IMR-90 (cell line): Measurements from ENCODE around the gene RASL11A. TPM values are rescaled to one million over a fixed set of nuclear protein-coding genes. Genes with fewer than 3 reads are reported as not detected.
A peak's percentile ranks its signal among the peaks of the same experiment; 100 is the strongest.

Experiments
- ATAC-seq: fragments of 200-7000 bp; cut with Tn5 transposase; 2 replicates; pipeline ENCODE4 v1.9.1; 2020; ENCODE audit warnings: low read depth, mild to moderate bottlenecking, moderate library complexity
- BruUV-seq: library from RNA; stranded (reverse); fragments of 400-500 nt; replicated peaks from 2 replicates; lab custom pipeline; 2021; lab: Mats Ljungman, UMichigan
- CTCF ChIA-PET: fragments of 300-600 bp; formaldehyde crosslinking; extraction: SDS; loops from one replicate; lab custom pipeline; 2021; ENCODE audit warnings: antibody characterized with exemption; lab: Yijun Ruan, JAX
- POLR2A ChIA-PET: fragments of 300-600 bp; sonication (Branson Sonifier 250); formaldehyde crosslinking; loops from one replicate; lab custom pipeline; 2022; ENCODE audit warnings: antibody characterized with exemption; ENCODE audit not compliant: unreplicated experiment; lab: Charles Lee
- DNase-seq: peaks from one replicate; pipeline ENCODE4 v3.0.0; 2013
- H2AFZ ChIP-seq: replicated peaks from 2 replicates; pipeline ENCODE3; 2013; ENCODE audit warnings: low read length, mild to moderate bottlenecking; ENCODE audit not compliant: poor library complexity
- H2AK5ac ChIP-seq: 2 replicates; pipeline ENCODE4 v1.6.1; 2013; ENCODE audit warnings: low read depth, low read length, inconsistent platforms
- H2AK9ac ChIP-seq: replicated peaks from 2 replicates; pipeline ENCODE3; 2013; ENCODE audit warnings: mild to moderate bottlenecking, low read depth, low read length, moderate library complexity; ENCODE audit not compliant: poor library complexity
- H2BK120ac ChIP-seq: 2 replicates; pipeline ENCODE4 v1.6.1; 2013; ENCODE audit warnings: low read depth, low read length, inconsistent platforms
- H2BK15ac ChIP-seq: 3 replicates; pipeline ENCODE4 v1.6.1; 2013; ENCODE audit warnings: low read depth, low read length, inconsistent platforms
- H2BK20ac ChIP-seq: 2 replicates; pipeline ENCODE4 v1.6.1; 2013; ENCODE audit warnings: low read depth, mild to moderate bottlenecking, inconsistent platforms, low read length, moderate library complexity
- H2BK5ac ChIP-seq: 2 replicates; pipeline ENCODE4 v1.6.1; 2013; ENCODE audit warnings: mild to moderate bottlenecking, low read depth, low read length, inconsistent platforms; ENCODE audit not compliant: poor library complexity, severe bottlenecking
- H3K14ac ChIP-seq: replicated peaks from 2 replicates; pipeline ENCODE4 v1.6.1; 2013; ENCODE audit warnings: low read depth, low read length, inconsistent platforms
- H3K18ac ChIP-seq: 2 replicates; pipeline ENCODE4 v1.6.1; 2013; ENCODE audit warnings: low read depth, low read length, control low read depth
- H3K23ac ChIP-seq: 2 replicates; pipeline ENCODE4 v1.6.1; 2013; ENCODE audit warnings: low read depth, low read length, inconsistent platforms
- H3K27ac ChIP-seq: 2 replicates; pipeline ENCODE4 v1.5.1; 2013; ENCODE audit warnings: mild to moderate bottlenecking, control low read depth, low read length; ENCODE audit not compliant: insufficient read depth
- H3K27me3 ChIP-seq: 2 replicates; pipeline ENCODE4 v1.6.1; 2013; ENCODE audit warnings: low read length; ENCODE audit not compliant: control insufficient read depth, insufficient read depth
- H3K36me3 ChIP-seq: 2 replicates; pipeline ENCODE4 v1.6.1; 2013; ENCODE audit warnings: low read length, mixed read lengths; ENCODE audit not compliant: control insufficient read depth, insufficient read depth
- H3K4ac ChIP-seq: 2 replicates; pipeline ENCODE4 v1.6.1; 2013; ENCODE audit warnings: low read depth, low read length, inconsistent platforms
- H3K4me1 ChIP-seq: 2 replicates; pipeline ENCODE4 v1.6.1; 2013; ENCODE audit warnings: low read length, mixed read lengths; ENCODE audit not compliant: control insufficient read depth, insufficient read depth
- H3K4me2 ChIP-seq: 2 replicates; pipeline ENCODE4 v1.6.1; 2013; ENCODE audit warnings: low read depth, mild to moderate bottlenecking, control low read depth, low read length, moderate library complexity
- H3K4me3 ChIP-seq: 2 replicates; pipeline ENCODE4 v1.5.1; 2013; ENCODE audit warnings: low read depth, mild to moderate bottlenecking, control low read depth, low read length, moderate library complexity; ENCODE audit not compliant: insufficient read depth
- H3K56ac ChIP-seq: 2 replicates; pipeline ENCODE4 v1.6.1; 2013; ENCODE audit warnings: low read length, inconsistent platforms; ENCODE audit not compliant: insufficient read depth; ENCODE audit errors: extremely low read depth
- H3K79me1 ChIP-seq, 2 experiments: 2 replicates each; pipeline ENCODE4 v1.6.1; 2013; ENCODE audit warnings: low read length in 2 of 2, inconsistent platforms in 1 of 2, low read depth in 1 of 2
- H3K9ac ChIP-seq: 2 replicates; pipeline ENCODE4 v1.6.1; 2013; ENCODE audit warnings: low read depth, low read length, control low read depth
- H3K9me1 ChIP-seq: 2 replicates; pipeline ENCODE4 v1.6.1; 2013; ENCODE audit warnings: low read length, inconsistent platforms; ENCODE audit not compliant: insufficient read depth
- H3K9me3 ChIP-seq: 2 replicates; pipeline ENCODE4 v1.6.1; 2013; ENCODE audit warnings: low read length; ENCODE audit not compliant: control insufficient read depth, insufficient read depth
- H4K20me1 ChIP-seq: 2 replicates; pipeline ENCODE4 v1.6.1; 2013; ENCODE audit warnings: low read length, inconsistent platforms; ENCODE audit not compliant: insufficient read depth
- H4K5ac ChIP-seq: 2 replicates; pipeline ENCODE4 v1.6.1; 2013; ENCODE audit warnings: mild to moderate bottlenecking, low read depth, low read length, control low read depth
- H4K8ac ChIP-seq, 2 experiments: 2 replicates each; pipeline ENCODE4 v1.6.1; 2013; ENCODE audit warnings: low read depth in 2 of 2, low read length in 2 of 2, control low read depth in 1 of 2, inconsistent platforms in 1 of 2
- H4K91ac ChIP-seq: 2 replicates; pipeline ENCODE4 v1.6.1; 2013; ENCODE audit warnings: low read depth, low read length, inconsistent platforms; ENCODE audit not compliant: insufficient read depth
- BHLHE40 ChIP-seq: fragments of 150-350 bp; IDR thresholded peaks from 2 replicates; pipeline ENCODE4 v1.6.1; 2016; ENCODE audit warnings: mild to moderate bottlenecking, low read depth, low read length
- CTCF ChIP-seq: conservative IDR thresholded peaks from 2 replicates; pipeline ENCODE4 v1.5.1; 2012; ENCODE audit warnings: mild to moderate bottlenecking, low read depth, low read length, improper control_type of control experiment
- ELK1 ChIP-seq: fragments of 150-350 bp; IDR thresholded peaks from 2 replicates; pipeline ENCODE4 v1.6.1; 2016; ENCODE audit warnings: low read depth, mild to moderate bottlenecking, low read length, moderate library complexity, borderline replicate concordance
- FOS ChIP-seq: fragments of 150-350 bp; IDR thresholded peaks from 2 replicates; pipeline ENCODE4 v1.6.1; 2016; ENCODE audit warnings: low read depth, low read length
- POLR2A ChIP-seq: IDR thresholded peaks from 2 replicates; pipeline ENCODE4 v1.6.1; 2012; ENCODE audit warnings: mild to moderate bottlenecking, low read depth, low read length
- RAD21 ChIP-seq: IDR thresholded peaks from 2 replicates; pipeline ENCODE4 v1.6.1; 2012; ENCODE audit warnings: low read length, improper control_type of control experiment
- RCOR1 ChIP-seq: IDR thresholded peaks from 2 replicates; pipeline ENCODE4 v1.6.1; 2012; ENCODE audit warnings: mild to moderate bottlenecking, low read length, improper control_type of control experiment; ENCODE audit not compliant: insufficient replicate concordance
- USF2 ChIP-seq: fragments of 150-350 bp; IDR thresholded peaks from 2 replicates; pipeline ENCODE4 v1.6.1; 2017; ENCODE audit warnings: mild to moderate bottlenecking, antibody characterized with exemption, low read length, low read depth
- dilution Hi-C: fragments of 300-500 bp; cut with HindIII; formaldehyde crosslinking; loops from one replicate; pipeline ENCODE4 v1.14.3; 2018; ENCODE audit warnings: low sequenced_read_pairs; ENCODE audit not compliant: unreplicated experiment
- in situ Hi-C: fragments of 300-500 bp; cut with MboI; formaldehyde crosslinking; loops from 3 replicates; pipeline ENCODE4 v1.14.3; 2019; ENCODE audit warnings: low sequenced_read_pairs, inconsistent platforms, mixed read lengths
- intact Hi-C: fragments of 100-400 bp; cut with micrococcal nuclease; formaldehyde crosslinking; loops from 2 replicates; pipeline ENCODE4 v1.10.0; 2022
- polyA plus RNA-seq, 3 experiments: library from polyadenylated mRNA; depleted of rRNA; stranded (reverse); fragments of >200 nt; gene quantifications; 2 replicates each; pipeline ENCODE4 v1.2.3, GENCODE V29; 2012; ENCODE audit warnings: low replicate concordance in 1 of 3
- total RNA-seq: library from RNA; depleted of rRNA; stranded (reverse); fragments of >200 nt; gene quantifications from 2 replicates; pipeline ENCODE4 v1.2.3, GENCODE V29; 2012

The RASL11A gene
- total and polyA plus RNA-seq, 2 of the 4 experiments (the other 2 are of a cell fraction) = 10.4 to 18.5 TPM

GRCh38 chr13:27319404-27319803, 48.8 kb downstream of the RASL11A start:
- Histone ChIP-seq H2AK5ac (no peak overlapping the region), H2AK9ac (no peak overlapping the region), H2AFZ (no peak overlapping the region), H3K27me3 (peaks cover 2% of the 10 kb centered on the region; the same call in 1 of the 2 replicates), H3K56ac (no peak overlapping the region), H3K79me1 (no peaks in the 10 kb centered on the region), H3K36me3 (no peaks in the 10 kb centered on the region), H3K9me3 (peaks cover 2% of the 10 kb centered on the region; the same call in 1 of the 2 replicates), H4K91ac (no peak overlapping the region), H2BK5ac (no peak overlapping the region), H2BK15ac (0 out of 3 replicates have a peak overlapping the region, but pooled peaks have one; percentile 15), H3K27ac (no peak overlapping the region), H2BK20ac (peak overlapping the region; percentile 61), H3K9me1 (peaks cover 3% of the 10 kb centered on the region; the same call in 1 of the 2 replicates), H3K14ac (peak overlapping the region; percentile 33; the same call in 1 of the 2 replicates), H4K8ac (no peak overlapping the region), H3K9ac (no peak overlapping the region), H3K4me1 (peaks cover 6% of the 10 kb centered on the region), H4K5ac (no peak overlapping the region), H3K4me2 (no peak overlapping the region), H3K18ac (peak overlapping the region; percentile 79), H2BK120ac (peak overlapping the region; percentile 50), H3K4me3 (no peak overlapping the region), H4K20me1 (no peaks in the 10 kb centered on the region), H3K4ac (peak overlapping the region; percentile 24; the same call in 1 of the 2 replicates), H3K23ac (peak overlapping the region; percentile 5; the same call in 1 of the 2 replicates)
- dilution Hi-C loops = no loop called here
- no peak for TF ChIP-seq POLR2A
- no peak for TF ChIP-seq RAD21
- TF ChIP-seq FOS = no peak
- TF ChIP-seq CTCF = no peak
- no peak for TF ChIP-seq RCOR1
- no peak for TF ChIP-seq ELK1
- no peak for TF ChIP-seq BHLHE40
- no peak for TF ChIP-seq USF2
- ATAC-seq = no peak
- in situ Hi-C loops = no loop called here
- CTCF ChIA-PET = no interaction called here
- intact Hi-C loops = no loop called here
- POLR2A ChIA-PET = no interaction called here
- no TSS peak for BruUV-seq
- DNase-seq = no peak
